HepG2 (cell line): ENCODE results near the gene DDX24. TPM values are rescaled to one million over a fixed set of nuclear protein-coding genes. Genes with fewer than 3 reads are reported as not detected.
A peak's percentile ranks its signal among the peaks of the same experiment; 100 is the strongest.

Experiments
- ARID3A ChIP-seq: IDR thresholded peaks from 2 replicates; pipeline ENCODE4 v1.6.1; 2012; ENCODE audit warnings: low read depth, low read length, improper control_type of control experiment
- CHD4 ChIP-seq: fragments of 200-600 bp; sonication (generic); IDR thresholded peaks from 2 replicates; pipeline ENCODE4 v1.7.0; 2017; ENCODE audit warnings: mild to moderate bottlenecking, low read length, borderline replicate concordance
- FOXJ3 ChIP-seq: sonication (generic); formaldehyde crosslinking; IDR thresholded peaks from 2 replicates; pipeline ENCODE4 v1.4.0; 2020; ENCODE audit warnings: missing genetic modification reagents, mild to moderate bottlenecking, borderline replicate concordance
- HNF4G ChIP-seq, 2 experiments: sonication (generic) in 1 of 2; formaldehyde crosslinking in 1 of 2; IDR thresholded peaks; 2 replicates each; pipeline versions ENCODE4 v1.4.0 to v1.6.1; 2011 to 2020; ENCODE audit warnings: borderline replicate concordance in 2 of 2, low read depth in 2 of 2, mild to moderate bottlenecking in 2 of 2, low read length in 1 of 2, missing genetic modification reagents in 1 of 2, moderate library complexity in 1 of 2
- ISX ChIP-seq: sonication (generic); formaldehyde crosslinking; conservative IDR thresholded peaks from 2 replicates; pipeline ENCODE4 v1.5.0; 2020; ENCODE audit warnings: missing genetic modification reagents
- JDP2 ChIP-seq: sonication (generic); formaldehyde crosslinking; IDR thresholded peaks from 2 replicates; pipeline ENCODE4 v1.8.1; 2022; ENCODE audit warnings: missing genetic modification reagents, borderline replicate concordance
- KMT2B ChIP-seq: IDR thresholded peaks from 2 replicates; pipeline ENCODE4 v1.6.1; 2016; ENCODE audit warnings: missing genetic modification reagents, missing compliant biosample characterization
- MZF1 ChIP-seq: sonication (generic); formaldehyde crosslinking; IDR thresholded peaks from 2 replicates; pipeline ENCODE4 v1.8.1; 2023; ENCODE audit warnings: mild to moderate bottlenecking, missing genetic modification reagents, borderline replicate concordance
- NAIF1 ChIP-seq: sonication (generic); formaldehyde crosslinking; IDR thresholded peaks from 2 replicates; pipeline ENCODE4 v1.5.0; 2020; ENCODE audit warnings: mild to moderate bottlenecking, missing genetic modification reagents, borderline replicate concordance
- STAT6 ChIP-seq: sonication (generic); formaldehyde crosslinking; IDR thresholded peaks from 2 replicates; pipeline ENCODE4 v1.4.0; 2020; ENCODE audit warnings: missing genetic modification reagents, mild to moderate bottlenecking, borderline replicate concordance
- THRA ChIP-seq: sonication (generic); formaldehyde crosslinking; IDR thresholded peaks from 2 replicates; pipeline ENCODE4 v1.4.0; 2020; ENCODE audit warnings: missing genetic modification reagents, borderline replicate concordance
- TOPORS ChIP-seq: sonication (generic); formaldehyde crosslinking; IDR thresholded peaks from 2 replicates; pipeline ENCODE4 v1.8.0; 2023; ENCODE audit warnings: mild to moderate bottlenecking, missing genetic modification reagents
- TRIM22 ChIP-seq: fragments of 450-650 bp; IDR thresholded peaks from 2 replicates; pipeline ENCODE4 v1.6.1; 2017
- U2AF2 ChIP-seq: fragments of 200-400 bp; formaldehyde crosslinking; IDR thresholded peaks from 2 replicates; pipeline ENCODE4 v1.6.1; 2017; ENCODE audit warnings: low read depth, mild to moderate bottlenecking, low read length
- ZIK1 ChIP-seq: sonication (generic); formaldehyde crosslinking; IDR thresholded peaks from 2 replicates; pipeline ENCODE4 v1.5.0; 2020; ENCODE audit warnings: mild to moderate bottlenecking, low read depth, missing genetic modification reagents, borderline replicate concordance
- ZNF101 ChIP-seq: sonication (generic); formaldehyde crosslinking; IDR thresholded peaks from 2 replicates; pipeline ENCODE4 v1.4.0; 2020; ENCODE audit warnings: mild to moderate bottlenecking, low read depth, missing genetic modification reagents, borderline replicate concordance
- ZNF382 ChIP-seq: sonication (generic); formaldehyde crosslinking; IDR thresholded peaks from 2 replicates; pipeline ENCODE4 v1.5.0; 2020; ENCODE audit warnings: missing genetic modification reagents, mild to moderate bottlenecking, borderline replicate concordance
- ZNF501 ChIP-seq: sonication (generic); formaldehyde crosslinking; IDR thresholded peaks from 2 replicates; pipeline ENCODE4 v1.5.1; 2020; ENCODE audit warnings: mild to moderate bottlenecking, moderate library complexity, missing genetic modification reagents
- ZNF841 ChIP-seq: sonication (generic); formaldehyde crosslinking; IDR thresholded peaks from 2 replicates; pipeline ENCODE4 v1.8.1; 2023; ENCODE audit warnings: missing genetic modification reagents, borderline replicate concordance
- polyA plus RNA-seq, 8 experiments: library from polyadenylated mRNA; depleted of rRNA in 3 of 8; stranded (reverse) in 7 of 8; unstranded in 1 of 8; fragments of >200 nt; fragmentation: Illumina TruSeq in 4 of 8; extraction: Trizol in 4 of 8; gene quantifications; 2 replicates each; pipeline versions ENCODE4 v1.2.1 to v1.2.3, GENCODE V29; 2011 to 2016; ENCODE audit warnings: low read depth in 4 of 8, missing spikeins in 1 of 8, mixed read lengths in 1 of 8; ENCODE audit not compliant: insufficient read depth in 1 of 8
- total RNA-seq, 5 experiments: library from RNA; depleted of rRNA; stranded (reverse); fragments of >200 nt; fragmentation: Illumina TruSeq; extraction: Trizol; gene quantifications; 2 replicates each; pipeline ENCODE4 v1.2.3, GENCODE V29; 2016; ENCODE audit warnings: low read depth in 1 of 5

The DDX24 gene
- total and polyA plus RNA-seq, 2 of the 13 experiments (the other 11 are each of a cell fraction or from before 2014, with no cell fraction given): 67.3 to 149 TPM

- TF ChIP-seq ZNF841 (no peak), ARID3A (no peak), ZNF382 (CRISPR knock-in tag) (no peak), TOPORS (CRISPR knock-in tag) (no peak), HNF4G (IDR thresholded peaks at IDR 0.05; ENCODE audit: borderline replicate concordance, low read depth, low read length) (no peak), HNF4G (CRISPR knock-in tag; IDR thresholded peaks at IDR 0.05; ENCODE audit: borderline replicate concordance, low read depth) (no peak), NAIF1 (CRISPR knock-in tag) (no peak), CHD4 (no peak), ZNF501 (CRISPR knock-in tag) (0 out of 2 replicates have a peak, but pooled peaks have one; percentile 35), MZF1 (CRISPR knock-in tag) (no peak), KMT2B (CRISPR knock-in tag) (no peak), THRA (CRISPR knock-in tag) (peak; percentile 37; the same call in 1 of the 2 replicates), TRIM22 (no peak), U2AF2 (no peak), ISX (no peak), STAT6 (CRISPR knock-in tag) (no peak), ZNF101 (no peak), JDP2 (CRISPR knock-in tag) (no peak), FOXJ3 (CRISPR knock-in tag) (no peak), ZIK1 (CRISPR knock-in tag) (no peak)
These were observed 79.3 kb downstream of the DDX24 start (continued) for GRCh38 chr14:94001501-94002396.
